T1000 (cell line): ENCODE results near the gene USP6NL.
"Not testable (repeated sequence)": the region's sequence is repeated elsewhere in the genome, so short reads cannot be mapped to it uniquely, and the experiment has no call there.

Experiments used
- DNase-seq: peaks from one replicate; lab custom pipeline; 2025; ENCODE audit warnings: mixed read lengths; lab: John Stamatoyannopoulos, UW

Gene USP6NL

GRCh38 chr10:11444531-11445228 is 166.8 kb downstream of the USP6NL start:
- no peak for DNase-seq

- DNase-seq = no peak
Measured at GRCh38 chr10:11444155-11444530, 167.3 kb downstream of the USP6NL start.

GRCh38 chr10:11443468-11444154 is 167.8 kb downstream of the USP6NL start:
- no peak for DNase-seq

- no peak for DNase-seq
Measured at GRCh38 chr10:11442001-11442773, 169.3 kb downstream of the USP6NL start.

DNA sequence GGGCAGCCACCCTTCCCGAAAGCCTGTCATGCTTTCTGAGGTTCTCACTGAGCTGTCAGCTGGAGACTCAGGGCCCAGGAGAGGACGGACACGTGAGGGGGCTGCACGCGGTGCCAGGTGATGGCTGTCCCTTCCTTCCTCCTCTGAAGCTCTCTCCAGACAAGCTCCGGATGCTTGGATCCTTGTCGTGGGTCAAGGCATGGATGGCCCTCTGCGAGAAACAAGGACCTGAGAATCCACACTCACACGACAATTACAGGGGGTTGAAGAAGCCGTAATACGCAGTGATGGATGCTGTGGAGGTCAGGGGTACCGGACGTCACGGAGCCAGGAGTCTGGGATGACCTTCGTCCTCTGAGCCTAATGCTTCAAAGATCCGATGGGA is 170.3 kb downstream of the USP6NL start:
- no peak for DNase-seq

DNA sequence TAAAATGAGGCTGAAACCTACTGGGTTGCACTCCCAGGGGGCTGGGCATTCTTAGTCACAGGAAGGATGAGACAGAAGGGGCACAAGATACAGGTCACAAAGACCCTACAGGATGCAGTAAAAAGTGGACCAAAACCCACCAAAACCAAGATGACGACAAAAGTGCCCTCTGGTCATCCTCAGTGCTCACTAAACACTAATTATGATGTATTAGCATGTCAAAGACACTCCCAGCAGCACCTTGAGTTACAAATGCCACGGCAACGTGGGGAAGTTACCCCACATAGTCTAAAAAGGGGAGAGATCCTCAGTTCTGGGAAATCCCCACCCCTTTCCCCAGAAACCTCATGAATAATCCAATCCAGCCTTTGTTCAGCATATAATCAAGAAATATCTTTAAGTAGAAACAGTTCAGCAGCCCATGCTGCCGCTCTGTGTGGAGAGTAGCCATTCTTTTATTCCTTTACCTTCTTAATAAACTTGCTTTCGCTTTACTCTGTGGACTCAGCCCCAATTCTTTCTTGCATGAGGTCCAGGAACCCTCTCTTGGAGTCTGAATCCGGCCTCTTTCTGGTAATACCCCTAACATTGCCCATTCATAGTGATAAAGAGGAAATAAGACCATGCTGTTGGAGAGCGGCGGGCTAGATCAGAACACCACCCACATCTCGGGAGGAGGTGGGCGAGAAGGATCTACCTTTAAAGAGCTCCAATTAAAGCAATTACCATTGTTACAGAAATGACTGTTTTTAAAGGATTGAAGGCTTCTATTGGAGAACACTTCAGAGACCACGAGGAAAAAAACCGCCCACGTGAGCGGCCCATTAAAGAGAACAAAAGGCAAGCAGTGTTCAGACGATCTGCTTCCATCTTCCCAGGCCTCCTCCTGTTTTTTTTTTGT is 170.9 kb downstream of the USP6NL start:
- DNase-seq = no peak

DNA sequence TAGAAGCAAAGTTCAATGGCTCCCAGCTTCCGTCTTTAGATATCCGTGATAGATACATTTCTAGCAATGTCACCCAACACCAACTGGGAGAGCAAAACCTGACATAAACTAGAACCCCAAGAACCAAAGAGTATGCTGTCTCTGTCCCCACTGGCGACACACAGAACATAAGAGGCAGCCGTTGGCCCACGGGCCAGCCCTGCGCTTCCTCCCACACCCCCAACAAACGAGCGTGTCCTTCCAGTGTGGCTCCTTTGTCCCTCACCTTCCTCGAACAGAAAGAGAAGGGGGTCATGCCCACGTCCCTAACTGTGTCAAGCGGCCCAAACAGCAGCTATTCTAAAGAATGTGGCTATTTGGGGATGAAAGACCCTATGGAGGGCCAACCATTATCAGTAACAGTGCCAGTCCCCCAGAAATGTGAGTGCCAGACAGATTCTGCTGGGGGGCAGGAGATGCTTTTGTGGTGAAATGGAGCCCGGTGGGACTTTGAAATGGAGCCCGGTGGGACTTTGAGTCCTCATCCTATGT is 171.9 kb downstream of the USP6NL start:
- no peak for DNase-seq

GRCh38 chr10:11437391-11438142 is 173.9 kb downstream of the USP6NL start:
- DNase-seq = no peak

DNA sequence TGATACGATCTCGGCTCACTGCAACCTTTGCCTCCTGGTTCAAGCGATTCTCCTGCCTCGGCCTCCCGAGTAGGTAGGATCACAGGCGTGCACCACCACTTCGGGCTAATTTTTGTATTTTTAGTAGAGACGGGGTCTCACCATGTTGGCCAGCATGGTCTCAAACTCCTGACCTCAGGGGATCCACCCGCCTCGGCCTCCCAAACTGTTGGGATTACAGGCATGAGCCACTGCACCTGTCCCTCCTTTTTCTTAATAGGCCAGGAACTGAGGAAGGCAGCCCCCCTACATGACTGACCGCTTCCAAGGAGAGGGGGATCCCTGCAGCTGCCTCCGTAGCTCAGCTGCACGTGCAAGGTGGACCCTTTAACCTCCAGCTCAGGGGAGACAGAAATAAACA is 175.0 kb downstream of the USP6NL start:
- DNase-seq = not testable (repeated sequence)

DNA sequence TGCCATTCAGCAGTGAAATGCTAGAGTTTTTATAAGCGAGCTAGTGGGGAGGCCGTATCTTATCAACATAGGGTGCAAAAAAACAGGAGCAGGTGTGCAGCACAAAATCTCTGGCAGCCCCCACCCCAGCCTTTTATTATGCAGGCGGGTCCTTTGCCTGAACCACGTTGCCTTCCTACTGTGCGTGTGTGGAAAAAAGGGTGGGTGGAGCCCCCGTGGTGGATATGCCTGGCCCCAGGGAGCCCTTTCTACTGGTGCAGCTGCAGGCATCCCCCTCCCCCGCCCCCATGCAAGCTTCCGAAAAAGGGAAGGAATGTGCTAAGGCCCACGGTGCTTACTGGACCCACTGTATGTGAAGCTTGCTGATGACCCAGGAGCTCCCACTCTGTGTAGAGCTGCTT is 175.9 kb downstream of the USP6NL start:
- no peak for DNase-seq

DNA sequence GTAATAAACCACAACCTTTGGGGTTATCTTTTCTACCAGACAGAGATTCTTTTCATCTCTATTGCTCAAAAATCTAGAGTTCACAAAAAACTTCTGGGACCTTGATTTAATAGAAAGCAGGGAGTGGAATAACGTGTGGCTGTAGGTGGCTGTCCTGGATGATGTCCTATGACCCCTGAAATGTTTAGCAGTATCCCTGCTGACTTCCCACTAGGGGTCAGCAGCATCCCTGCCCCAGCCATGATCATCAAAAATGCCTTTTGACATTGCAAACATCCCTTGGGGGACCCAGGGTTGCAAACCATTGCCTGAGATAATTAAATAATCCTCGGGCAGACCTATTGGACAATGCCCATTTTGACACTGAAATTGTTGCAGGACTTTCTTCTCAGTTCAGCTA is 177.1 kb downstream of the USP6NL start:
- DNase-seq = no peak

DNA sequence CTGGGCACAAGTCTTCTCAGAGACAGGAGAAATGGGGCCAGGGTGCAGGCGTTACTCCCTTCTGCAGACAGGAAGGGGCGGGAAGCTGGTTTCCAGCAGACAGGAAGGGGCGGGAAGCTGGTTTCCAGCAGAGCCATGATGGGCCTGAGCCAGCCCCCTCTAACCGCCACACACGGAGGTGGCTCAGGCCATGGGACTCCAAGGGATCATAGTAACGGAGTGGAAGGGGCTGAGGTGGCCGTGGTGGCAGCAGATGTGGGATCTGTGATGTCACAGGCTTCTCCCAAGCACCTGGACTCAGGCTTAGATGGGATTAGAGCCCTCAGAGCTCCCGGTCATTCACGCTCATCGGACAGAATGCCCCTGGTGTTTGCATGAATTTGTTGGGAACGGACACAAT is 177.8 kb downstream of the USP6NL start:
- no peak for DNase-seq

DNA sequence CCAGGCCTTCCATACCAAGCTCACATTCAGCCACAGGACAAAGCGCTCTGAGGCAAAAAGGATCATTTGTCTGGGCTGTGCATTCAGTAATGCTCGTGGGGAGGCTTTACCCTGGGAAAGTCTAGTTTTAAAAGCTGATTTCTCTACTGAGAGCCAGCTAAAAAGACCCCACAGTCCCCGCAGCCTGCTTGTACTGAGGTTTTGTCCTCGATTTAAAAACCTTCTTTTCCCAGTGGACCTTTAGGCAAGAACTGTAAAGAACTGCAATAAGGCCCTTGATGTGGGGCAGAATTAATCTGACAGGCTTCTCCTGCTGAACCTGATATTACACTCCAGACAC is 180.3 kb downstream of the USP6NL start:
- DNase-seq = no peak

- no peak for DNase-seq
Measured at GRCh38 chr10:11430421-11431215, 180.8 kb downstream of the USP6NL start.

DNA sequence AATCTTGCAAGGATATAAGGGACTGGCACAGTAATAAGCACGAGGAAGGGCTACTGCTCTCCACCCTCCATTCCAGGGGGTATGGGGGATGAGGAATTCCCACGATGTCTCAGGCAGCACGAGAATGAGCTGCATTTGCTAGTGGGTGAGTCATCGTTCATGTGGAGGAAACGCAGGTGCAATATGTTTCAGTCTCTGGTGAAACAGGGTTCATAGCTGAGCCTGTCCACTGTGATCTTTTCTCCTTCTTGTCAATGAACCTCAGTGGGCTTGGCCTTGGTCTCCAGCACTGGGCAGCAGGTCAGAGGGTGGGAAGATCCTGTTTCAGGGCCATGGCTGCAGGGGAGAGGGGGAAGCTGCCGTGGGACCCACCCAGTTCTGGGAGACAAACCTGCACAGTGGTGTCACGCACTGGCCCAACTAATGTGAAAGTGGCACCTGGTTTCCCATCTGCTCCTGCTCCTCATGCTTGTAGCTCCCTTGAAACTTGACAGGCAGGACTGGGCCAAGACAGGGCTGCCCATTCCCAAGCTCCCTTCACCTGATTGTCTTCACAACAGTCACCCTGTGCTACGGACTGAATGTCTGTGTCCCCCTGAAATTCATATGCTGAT is 181.9 kb downstream of the USP6NL start:
- DNase-seq = no peak

- no peak for DNase-seq
Measured at GRCh38 chr10:11425676-11426075, 185.8 kb downstream of the USP6NL start.

DNA sequence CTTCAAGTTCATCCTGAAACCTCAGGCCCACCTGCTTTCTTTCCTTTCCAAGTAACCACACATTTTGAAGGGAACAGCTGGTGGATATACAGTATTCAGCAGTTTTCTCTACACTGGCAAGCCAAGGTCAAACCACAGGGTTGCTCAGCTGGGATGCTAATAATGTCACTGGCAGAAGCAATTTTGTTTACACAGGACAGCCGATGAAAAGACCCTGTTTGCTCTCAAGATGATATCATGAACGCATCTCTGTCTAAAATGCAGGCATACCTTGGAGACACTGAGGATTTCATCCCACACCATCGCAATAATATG is 186.2 kb downstream of the USP6NL start:
- no peak for DNase-seq

GRCh38 chr10:11424456-11425295 is 186.8 kb downstream of the USP6NL start:
- no peak for DNase-seq

DNA sequence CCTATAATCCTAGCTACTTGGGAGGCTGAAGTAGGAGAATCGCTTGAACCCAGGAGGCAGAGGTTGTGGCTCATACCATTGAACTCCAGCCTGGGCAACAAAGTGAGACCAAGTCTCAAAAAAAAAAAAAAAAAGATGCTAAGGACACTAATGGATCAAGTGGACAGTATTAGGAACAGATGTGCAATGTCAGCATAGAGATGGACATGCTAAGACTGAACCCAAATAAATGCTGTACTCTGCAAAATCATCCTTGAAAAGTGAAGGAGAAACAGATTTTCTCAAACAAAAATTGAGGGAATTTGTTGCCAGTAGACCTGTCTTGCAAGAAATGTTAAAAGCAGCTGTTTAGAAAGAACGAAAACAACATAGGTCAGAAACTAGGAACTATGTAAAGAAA is 194.5 kb downstream of the USP6NL start:
- DNase-seq = no peak
